ENCODE data around the gene RFPL4A. TPM values are rescaled to one million over a fixed set of nuclear protein-coding genes. Genes with fewer than 3 reads are reported as not detected.

Gene RFPL4A
- total RNA-seq, 1 donor from 2014 or later: not detected

- Mint-ChIP-seq H3K27me3 (ENCODE audit: low read depth) (no peaks in the 10 kb centered on the region), H3K36me3 (ENCODE audit: low read depth) (no peaks in the 10 kb centered on the region), H3K4me1 (ENCODE audit: low read depth) (no peaks in the 10 kb centered on the region), H3K27ac (ENCODE audit: unreplicated experiment) (no peak overlapping the region), H3K9me3 (ENCODE audit: low read depth) (peaks cover 32% of the 10 kb centered on the region), H3K4me3 (ENCODE audit: unreplicated experiment) (no peak overlapping the region)
- DNase-seq (ENCODE audit: low spot score): no peak
- no peak for TF ChIP-seq CTCF (IDR thresholded peaks at IDR 0.05)
Observed at GRCh38 chr19:55778331-55778730, 19.4 kb downstream of the RFPL4A start.

- TF ChIP-seq CTCF (IDR thresholded peaks at IDR 0.05): no peak
- Mint-ChIP-seq H3K4me1 (ENCODE audit: low read depth) (no peaks in the 10 kb centered on the region), H3K27me3 (ENCODE audit: low read depth) (no peaks in the 10 kb centered on the region), H3K4me3 (ENCODE audit: unreplicated experiment) (no peak overlapping the region), H3K9me3 (ENCODE audit: low read depth) (peaks cover 29% of the 10 kb centered on the region), H3K27ac (ENCODE audit: unreplicated experiment) (no peak overlapping the region), H3K36me3 (ENCODE audit: low read depth) (no peaks in the 10 kb centered on the region)
- no peak for DNase-seq (ENCODE audit: low spot score)
Observed at GRCh38 chr19:55781112-55781511, 22.2 kb downstream of the RFPL4A start.

DNA sequence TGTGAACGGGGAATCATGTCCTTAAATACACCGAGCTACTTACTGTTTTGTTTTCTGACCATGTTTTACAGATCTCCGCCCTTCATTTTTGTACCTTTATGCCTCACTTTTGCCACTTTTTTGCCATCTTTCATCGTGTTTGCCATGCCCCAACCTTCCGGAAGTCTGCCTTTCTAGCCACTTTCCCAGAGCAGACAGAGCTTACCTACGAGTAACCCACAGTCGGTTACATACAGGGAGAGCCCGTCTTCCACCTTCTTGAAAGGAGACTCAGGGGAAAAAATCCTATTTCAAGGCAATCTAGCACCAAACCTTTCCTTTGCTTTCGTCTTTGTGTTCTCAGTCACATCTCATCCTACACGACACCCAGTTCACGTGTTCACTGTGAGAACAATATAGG lies 36.1 kb downstream of the RFPL4A start:
- H3K36me3 Mint-ChIP-seq (ENCODE audit: low read depth): peaks cover 3% of the 10 kb centered on the region
- TF ChIP-seq CTCF (IDR thresholded peaks at IDR 0.05): no peak
- no peak overlapping the region for H3K27ac Mint-ChIP-seq (ENCODE audit: unreplicated experiment)
- H3K9me3 Mint-ChIP-seq (ENCODE audit: low read depth): peaks cover 59% of the 10 kb centered on the region
- H3K27me3 Mint-ChIP-seq (ENCODE audit: low read depth): no peaks in the 10 kb centered on the region
- H3K4me1 Mint-ChIP-seq (ENCODE audit: low read depth): no peaks in the 10 kb centered on the region
- no peak for DNase-seq (ENCODE audit: low spot score)
- no peak overlapping the region for H3K4me3 Mint-ChIP-seq (ENCODE audit: unreplicated experiment)

DNA sequence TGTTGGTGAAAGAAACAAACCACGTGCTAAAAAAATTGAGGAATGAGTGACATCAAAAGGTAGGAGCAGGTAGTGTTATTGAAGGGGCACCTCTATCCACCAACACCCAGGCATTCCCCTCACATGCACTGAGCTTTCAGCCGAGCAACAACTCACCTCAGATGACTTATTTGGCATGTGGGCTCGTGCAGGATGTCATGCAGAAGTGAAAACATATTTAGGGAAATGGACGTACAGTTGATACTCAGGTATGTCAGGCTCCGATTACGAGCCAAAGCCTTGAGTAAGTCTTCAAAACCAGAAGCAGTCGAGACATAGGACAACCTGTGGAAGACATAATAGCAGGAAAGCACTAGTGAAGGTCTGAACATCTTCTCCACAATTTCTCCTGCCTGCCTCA lies 42.5 kb downstream of the RFPL4A start:
- no peak for TF ChIP-seq CTCF (IDR thresholded peaks at IDR 0.05)
- Mint-ChIP-seq H3K4me1 (ENCODE audit: low read depth) (no peaks in the 10 kb centered on the region), H3K36me3 (ENCODE audit: low read depth) (peaks cover 3% of the 10 kb centered on the region), H3K9me3 (ENCODE audit: low read depth) (peaks cover 59% of the 10 kb centered on the region), H3K4me3 (ENCODE audit: unreplicated experiment) (no peak overlapping the region), H3K27me3 (ENCODE audit: low read depth) (no peaks in the 10 kb centered on the region), H3K27ac (ENCODE audit: unreplicated experiment) (no peak overlapping the region)
- no peak for DNase-seq (ENCODE audit: low spot score)

DNA sequence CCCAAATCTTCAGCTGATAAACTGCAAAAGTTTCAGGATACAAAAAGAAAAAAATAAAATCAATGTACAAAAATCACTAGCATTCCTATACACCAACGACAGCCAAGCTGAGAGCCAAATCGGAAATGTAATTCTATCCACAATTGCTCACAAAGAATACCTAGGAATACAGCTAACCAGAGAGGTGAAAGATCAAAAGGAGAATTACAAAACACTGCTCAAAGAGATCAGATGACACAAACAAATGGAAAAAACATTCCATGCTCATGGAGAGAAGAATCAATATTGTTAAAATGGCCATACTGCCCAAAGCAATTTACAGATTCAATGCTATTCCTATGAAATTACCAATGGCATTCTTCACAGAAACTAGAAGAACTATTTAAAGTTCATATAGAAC lies 43.4 kb downstream of the RFPL4A start:
- Mint-ChIP-seq H3K4me1 (ENCODE audit: low read depth) (no peaks in the 10 kb centered on the region), H3K36me3 (ENCODE audit: low read depth) (peaks cover 3% of the 10 kb centered on the region), H3K27me3 (ENCODE audit: low read depth) (no peaks in the 10 kb centered on the region), H3K9me3 (ENCODE audit: low read depth) (peaks cover 62% of the 10 kb centered on the region), H3K4me3 (ENCODE audit: unreplicated experiment) (no peak overlapping the region), H3K27ac (ENCODE audit: unreplicated experiment) (no peak overlapping the region)
- TF ChIP-seq CTCF (IDR thresholded peaks at IDR 0.05): no peak
- DNase-seq (ENCODE audit: low spot score): no peak
